Activated CD4-positive, alpha-beta memory T cell treated with anti-CD3 and anti-CD28 coated beads for 36 hours (primary cell): ENCODE measurements around the gene RASGRF1. TPM values are rescaled to one million over a fixed set of nuclear protein-coding genes. Genes with fewer than 3 reads are reported as not detected.

ENCODE experiments used
- CTCF ChIA-PET: fragments of 350-600 bp; sonication (Branson Sonifier 250); formaldehyde crosslinking; loops from one replicate; lab custom pipeline; 2021; ENCODE audit warnings: antibody characterized with exemption, inconsistent platforms; lab: Charles Lee
- POLR2A ChIA-PET: fragments of 350-600 bp; sonication (Branson Sonifier 250); formaldehyde crosslinking; loops from one replicate; lab custom pipeline; 2021; ENCODE audit warnings: antibody characterized with exemption; lab: Charles Lee
- DNase-seq: peaks from one replicate; pipeline ENCODE4 v3.0.0-alpha.2; 2020
- H3K27ac Mint-ChIP-seq: one replicate; pipeline ENCODE4 v1.8.0; 2021; ENCODE audit warnings: mixed read lengths
- H3K27me3 Mint-ChIP-seq: one replicate; pipeline ENCODE4 v1.8.0; 2021; ENCODE audit warnings: mixed read lengths
- H3K36me3 Mint-ChIP-seq: one replicate; pipeline ENCODE4 v1.8.0; 2021; ENCODE audit warnings: mixed read lengths
- H3K4me1 Mint-ChIP-seq: one replicate; pipeline ENCODE4 v1.8.0; 2021; ENCODE audit warnings: low read depth, mixed read lengths
- H3K4me3 Mint-ChIP-seq: one replicate; pipeline ENCODE4 v1.8.0; 2021; ENCODE audit warnings: mild to moderate bottlenecking, mixed read lengths
- H3K9me3 Mint-ChIP-seq: one replicate; pipeline ENCODE4 v1.8.0; 2021; ENCODE audit warnings: mixed read lengths
- intact Hi-C: fragments of 100-400 bp; cut with micrococcal nuclease; formaldehyde crosslinking; loops from one replicate; pipeline ENCODE4 v1.15.1; 2023
- total RNA-seq, 2 experiments: library from RNA; stranded (reverse); gene quantifications; one replicate each; pipeline ENCODE4 v1.2.3, GENCODE V29; 2021

Gene RASGRF1
- total RNA-seq, 2 experiments from 2014 or later: 0.02 TPM; not detected in 1

- Mint-ChIP-seq H3K36me3 (no peaks in the 10 kb centered on the region), H3K27me3 (peaks cover 2% of the 10 kb centered on the region), H3K4me1 (no peaks in the 10 kb centered on the region), H3K9me3 (no peaks in the 10 kb centered on the region), H3K4me3 (no peak overlapping the region), H3K27ac (no peak overlapping the region)
- intact Hi-C loops: no loop called here
- POLR2A ChIA-PET: no interaction called here
- no peak for DNase-seq
- CTCF ChIA-PET: no interaction called here
Measured at GRCh38 chr15:79078003-79078402, 12.6 kb downstream of the RASGRF1 start.

GRCh38 chr15:79076661-79077060 is 13.9 kb downstream of the RASGRF1 start:
- Mint-ChIP-seq H3K4me3 (no peak overlapping the region), H3K36me3 (no peaks in the 10 kb centered on the region), H3K27me3 (no peaks in the 10 kb centered on the region), H3K4me1 (no peaks in the 10 kb centered on the region), H3K9me3 (no peaks in the 10 kb centered on the region), H3K27ac (no peak overlapping the region)
- intact Hi-C loops: no loop called here
- POLR2A ChIA-PET: no interaction called here
- DNase-seq: no peak
- CTCF ChIA-PET: no interaction called here

GRCh38 chr15:79075256-79075655 is 15.3 kb downstream of the RASGRF1 start:
- ChIA-PET POLR2A (no interaction called here), CTCF (no interaction called here)
- Mint-ChIP-seq H3K4me1 (no peaks in the 10 kb centered on the region), H3K4me3 (no peak overlapping the region), H3K36me3 (no peaks in the 10 kb centered on the region), H3K9me3 (no peaks in the 10 kb centered on the region), H3K27ac (no peak overlapping the region), H3K27me3 (no peaks in the 10 kb centered on the region)
- no peak for DNase-seq
- intact Hi-C loops: no loop called here

- POLR2A ChIA-PET: no interaction called here
- Mint-ChIP-seq H3K36me3 (no peaks in the 10 kb centered on the region), H3K9me3 (no peaks in the 10 kb centered on the region), H3K27ac (no peak overlapping the region), H3K27me3 (no peaks in the 10 kb centered on the region), H3K4me1 (no peaks in the 10 kb centered on the region), H3K4me3 (no peak overlapping the region)
- intact Hi-C loops: no loop called here
- CTCF ChIA-PET: no interaction called here
- DNase-seq: no peak
Measured at GRCh38 chr15:79073336-79073735, 17.2 kb downstream of the RASGRF1 start.

- POLR2A ChIA-PET: no interaction called here
- intact Hi-C loops: no loop called here
- H3K4me3 Mint-ChIP-seq: no peak overlapping the region
- H3K9me3 Mint-ChIP-seq: no peaks in the 10 kb centered on the region
- H3K27ac Mint-ChIP-seq: no peak overlapping the region
- CTCF ChIA-PET: interaction anchor here (1.1 kb wide), 1 partner anchor 113 kb away, joined by 3 read pairs; no protein-coding TSS in a partner anchor
- H3K4me1 Mint-ChIP-seq: no peaks in the 10 kb centered on the region
- no peaks in the 10 kb centered on the region for H3K36me3 Mint-ChIP-seq
- no peak for DNase-seq
- H3K27me3 Mint-ChIP-seq: no peaks in the 10 kb centered on the region
Measured at GRCh38 chr15:79071901-79072300, 18.7 kb downstream of the RASGRF1 start.

DNA sequence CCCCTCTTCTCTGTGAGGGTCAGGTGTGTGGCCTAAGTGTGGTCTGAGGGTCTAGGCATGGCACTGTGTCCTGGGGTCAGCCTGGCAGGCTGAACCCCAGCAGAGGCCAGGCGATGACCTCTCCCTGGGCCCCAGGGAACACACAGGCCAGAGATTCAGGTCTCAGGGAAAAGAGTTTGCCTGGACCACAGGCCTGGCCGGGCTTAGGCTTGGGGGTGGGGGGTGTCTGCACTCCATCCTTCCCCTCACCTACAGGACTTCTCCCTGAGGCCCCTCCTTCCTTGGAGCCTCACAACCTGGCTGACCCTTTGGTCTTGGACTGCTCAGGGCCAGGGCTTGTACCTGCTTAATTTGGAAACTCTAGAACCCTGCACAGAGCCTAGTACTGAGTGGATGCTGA is 21.8 kb downstream of the RASGRF1 start:
- Mint-ChIP-seq H3K36me3 (no peaks in the 10 kb centered on the region), H3K27me3 (no peaks in the 10 kb centered on the region), H3K9me3 (no peaks in the 10 kb centered on the region), H3K27ac (no peak overlapping the region), H3K4me3 (no peak overlapping the region), H3K4me1 (no peaks in the 10 kb centered on the region)
- intact Hi-C loops: no loop called here
- CTCF ChIA-PET: interaction anchor here (1.1 kb wide), 1 partner anchor 116 kb away, joined by 5 read pairs; no protein-coding TSS in a partner anchor
- POLR2A ChIA-PET: no interaction called here
- no peak for DNase-seq

GRCh38 chr15:79067969-79068368 is 22.6 kb downstream of the RASGRF1 start:
- Mint-ChIP-seq H3K36me3 (no peaks in the 10 kb centered on the region), H3K4me3 (no peak overlapping the region), H3K4me1 (no peaks in the 10 kb centered on the region), H3K27ac (no peak overlapping the region), H3K9me3 (no peaks in the 10 kb centered on the region), H3K27me3 (peaks cover 2% of the 10 kb centered on the region)
- CTCF ChIA-PET: interaction anchor here (1.1 kb wide), 1 partner anchor 117 kb away, joined by 5 read pairs; no protein-coding TSS in a partner anchor
- intact Hi-C loops: no loop called here
- POLR2A ChIA-PET: no interaction called here
- DNase-seq: no peak

DNA sequence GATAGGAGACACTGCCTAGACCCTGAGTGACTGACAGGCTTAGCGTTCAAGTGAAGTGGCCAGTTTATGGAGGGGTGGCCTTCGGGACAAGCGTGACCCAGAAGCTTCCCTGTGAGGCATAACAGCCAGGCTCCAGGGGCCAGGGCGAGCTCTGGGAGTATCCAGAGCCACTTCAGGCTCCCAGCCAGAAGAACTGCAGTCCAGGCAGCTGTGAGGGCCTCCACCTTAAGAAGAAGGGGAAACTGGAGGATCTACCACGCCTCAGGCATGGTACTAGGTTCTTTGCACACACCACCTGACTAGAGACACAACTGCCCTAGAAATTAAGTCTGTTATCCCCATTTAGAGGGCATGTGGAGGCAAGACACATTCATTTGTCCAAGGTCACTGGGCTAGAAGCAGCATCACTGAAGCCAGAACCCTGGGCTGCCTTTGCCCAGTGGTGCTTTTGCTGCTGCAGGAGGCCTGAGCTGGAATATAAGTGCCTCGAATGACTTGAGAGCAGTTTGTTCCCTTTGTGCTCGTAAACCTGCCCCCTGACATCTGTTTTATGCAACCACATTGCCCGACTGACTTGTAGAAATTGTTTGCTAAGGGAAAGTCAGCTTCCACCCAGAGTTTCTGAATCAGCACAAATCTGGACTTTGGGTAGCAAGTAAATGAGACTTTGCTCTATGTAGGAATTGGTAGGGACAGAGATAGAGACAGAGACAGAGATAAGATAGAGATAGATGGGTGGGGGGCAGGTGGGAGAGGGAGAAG is 23.3 kb downstream of the RASGRF1 start:
- intact Hi-C loops: no loop called here
- no peak overlapping the region for H3K27ac Mint-ChIP-seq
- DNase-seq: no peak
- no peak overlapping the region for H3K4me3 Mint-ChIP-seq
- H3K27me3 Mint-ChIP-seq: peaks cover 6% of the 10 kb centered on the region
- no peaks in the 10 kb centered on the region for H3K36me3 Mint-ChIP-seq
- no peaks in the 10 kb centered on the region for H3K4me1 Mint-ChIP-seq
- CTCF ChIA-PET: no interaction called here
- no peaks in the 10 kb centered on the region for H3K9me3 Mint-ChIP-seq
- POLR2A ChIA-PET: no interaction called here

DNA sequence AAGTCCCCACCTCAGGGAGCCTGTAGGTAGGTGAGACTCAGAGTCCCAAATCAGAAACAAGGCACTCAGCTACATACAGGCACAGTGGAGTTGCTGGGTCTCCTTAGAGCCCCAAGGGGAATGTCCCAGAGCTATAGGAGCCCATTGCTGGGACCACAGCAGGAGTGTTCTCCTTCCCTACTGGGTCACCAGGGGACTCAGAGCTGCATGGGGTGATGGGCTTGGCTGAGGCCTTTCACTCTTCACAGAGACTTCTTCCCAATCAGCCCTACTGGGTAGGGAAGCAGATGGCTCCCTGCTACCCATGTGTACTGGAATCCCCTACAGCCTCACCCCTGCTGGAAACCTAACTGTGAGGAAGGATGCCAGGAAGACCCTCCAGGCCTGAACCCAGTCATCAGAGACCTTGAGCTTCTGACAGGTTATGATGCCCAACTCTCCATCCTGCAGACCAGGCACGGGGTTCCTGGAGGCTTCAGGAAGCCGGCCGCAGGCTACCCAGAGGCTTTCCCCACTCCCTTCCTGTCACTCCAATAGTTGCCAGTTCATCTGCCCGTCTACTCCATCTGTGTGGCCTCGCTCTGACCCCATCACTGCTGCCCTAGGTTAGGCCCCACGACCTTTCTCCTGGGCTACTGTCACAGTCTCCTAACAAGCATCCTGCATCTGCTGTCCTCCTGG is 24.0 kb downstream of the RASGRF1 start:
- H3K4me3 Mint-ChIP-seq: no peak overlapping the region
- H3K9me3 Mint-ChIP-seq: no peaks in the 10 kb centered on the region
- CTCF ChIA-PET: no interaction called here
- DNase-seq: no peak
- peaks cover 6% of the 10 kb centered on the region for H3K27me3 Mint-ChIP-seq
- intact Hi-C loops: no loop called here
- no peaks in the 10 kb centered on the region for H3K4me1 Mint-ChIP-seq
- POLR2A ChIA-PET: no interaction called here
- no peak overlapping the region for H3K27ac Mint-ChIP-seq
- H3K36me3 Mint-ChIP-seq: no peaks in the 10 kb centered on the region

GRCh38 chr15:79065706-79066376 is 24.7 kb downstream of the RASGRF1 start:
- H3K9me3 Mint-ChIP-seq: no peaks in the 10 kb centered on the region
- intact Hi-C loops: no loop called here
- ChIA-PET CTCF (no interaction called here), POLR2A (no interaction called here)
- no peak overlapping the region for H3K27ac Mint-ChIP-seq
- peaks cover 6% of the 10 kb centered on the region for H3K27me3 Mint-ChIP-seq
- H3K4me1 Mint-ChIP-seq: no peaks in the 10 kb centered on the region
- DNase-seq: no peak
- no peaks in the 10 kb centered on the region for H3K36me3 Mint-ChIP-seq
- no peak overlapping the region for H3K4me3 Mint-ChIP-seq

DNA sequence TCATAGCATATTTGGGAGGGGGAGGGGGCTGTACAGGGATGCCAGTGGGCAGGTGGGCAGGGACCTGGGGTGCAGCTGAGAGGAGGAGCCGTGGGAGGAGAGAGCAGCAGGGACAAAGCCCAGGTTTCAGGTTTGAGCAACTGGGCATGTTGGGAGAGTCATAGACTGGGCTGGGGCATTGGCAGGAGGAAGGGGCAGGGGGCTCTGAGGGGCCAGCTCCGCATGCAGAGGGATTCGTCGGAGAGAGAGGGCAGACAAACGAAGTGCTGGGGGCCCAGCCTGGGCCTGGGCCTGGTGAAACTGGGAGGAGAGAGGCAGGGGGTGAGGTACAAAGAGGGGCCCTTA is 25.2 kb downstream of the RASGRF1 start:
- DNase-seq: no peak
- H3K4me3 Mint-ChIP-seq: no peak overlapping the region
- intact Hi-C loops: no loop called here
- no peaks in the 10 kb centered on the region for H3K36me3 Mint-ChIP-seq
- no peaks in the 10 kb centered on the region for H3K9me3 Mint-ChIP-seq
- no peak overlapping the region for H3K27ac Mint-ChIP-seq
- ChIA-PET POLR2A (no interaction called here), CTCF (no interaction called here)
- H3K27me3 Mint-ChIP-seq: peaks cover 6% of the 10 kb centered on the region
- no peaks in the 10 kb centered on the region for H3K4me1 Mint-ChIP-seq

GRCh38 chr15:79064496-79064895 is 26.1 kb downstream of the RASGRF1 start:
- Mint-ChIP-seq H3K27ac (no peak overlapping the region), H3K36me3 (no peaks in the 10 kb centered on the region), H3K4me3 (no peak overlapping the region), H3K27me3 (peaks cover 7% of the 10 kb centered on the region), H3K4me1 (no peaks in the 10 kb centered on the region), H3K9me3 (no peaks in the 10 kb centered on the region)
- POLR2A ChIA-PET: no interaction called here
- no peak for DNase-seq
- CTCF ChIA-PET: no interaction called here
- intact Hi-C loops: no loop called here
